ACC112 (cell line): ENCODE measurements around the gene HAGH.

Experiments used
- H2AFZ ChIP-seq: fragments of 200-600 bp; sonication (generic); one replicate; pipeline ENCODE4 v1.6.0; 2017; ENCODE audit warnings: antibody characterized with exemption, low read length; ENCODE audit not compliant: unreplicated experiment
- H3K27ac ChIP-seq: fragments of 200-600 bp; sonication (generic); 2 replicates; pipeline ENCODE4 v1.5.1; 2014; ENCODE audit warnings: low read depth, mild to moderate bottlenecking, antibody characterized with exemption, low read length, moderate library complexity
- H3K27me3 ChIP-seq: fragments of 200-600 bp; sonication (generic); 2 replicates; pipeline ENCODE4 v1.6.1; 2014; ENCODE audit warnings: mild to moderate bottlenecking, antibody characterized with exemption, low read length, moderate library complexity, mixed read lengths; ENCODE audit not compliant: insufficient read depth
- H3K36me3 ChIP-seq: fragments of 200-600 bp; sonication (generic); 2 replicates; pipeline ENCODE4 v1.6.1; 2016; ENCODE audit warnings: mild to moderate bottlenecking, antibody characterized with exemption, low read length, moderate library complexity, mixed read lengths; ENCODE audit not compliant: insufficient read depth
- H3K4me1 ChIP-seq: fragments of 200-600 bp; sonication (generic); one replicate; pipeline ENCODE4 v1.6.1; 2016; ENCODE audit warnings: low read length, mixed read lengths; ENCODE audit not compliant: insufficient read depth, unreplicated experiment, control insufficient read depth
- H3K4me3 ChIP-seq: fragments of 200-600 bp; sonication (generic); 2 replicates; pipeline ENCODE4 v1.5.1; 2014; ENCODE audit warnings: mild to moderate bottlenecking, low read depth, low read length
- H3K79me2 ChIP-seq: fragments of 200-600 bp; sonication (generic); one replicate; pipeline ENCODE4 v1.6.0; 2016; ENCODE audit warnings: low read length; ENCODE audit not compliant: control insufficient read depth, unreplicated experiment, insufficient read depth

The HAGH gene

GRCh38 chr16:1791943-1792812 is 34.4 kb downstream of the HAGH start:
- Histone ChIP-seq H3K36me3 (no peaks in the 10 kb centered on the region), H3K27ac (no peak overlapping the region), H3K4me3 (no peak overlapping the region), H3K27me3 (no peaks in the 10 kb centered on the region), H3K79me2 (peaks cover 4% of the 10 kb centered on the region), H3K4me1 (no peaks in the 10 kb centered on the region), H2AFZ (no peak overlapping the region)

DNA sequence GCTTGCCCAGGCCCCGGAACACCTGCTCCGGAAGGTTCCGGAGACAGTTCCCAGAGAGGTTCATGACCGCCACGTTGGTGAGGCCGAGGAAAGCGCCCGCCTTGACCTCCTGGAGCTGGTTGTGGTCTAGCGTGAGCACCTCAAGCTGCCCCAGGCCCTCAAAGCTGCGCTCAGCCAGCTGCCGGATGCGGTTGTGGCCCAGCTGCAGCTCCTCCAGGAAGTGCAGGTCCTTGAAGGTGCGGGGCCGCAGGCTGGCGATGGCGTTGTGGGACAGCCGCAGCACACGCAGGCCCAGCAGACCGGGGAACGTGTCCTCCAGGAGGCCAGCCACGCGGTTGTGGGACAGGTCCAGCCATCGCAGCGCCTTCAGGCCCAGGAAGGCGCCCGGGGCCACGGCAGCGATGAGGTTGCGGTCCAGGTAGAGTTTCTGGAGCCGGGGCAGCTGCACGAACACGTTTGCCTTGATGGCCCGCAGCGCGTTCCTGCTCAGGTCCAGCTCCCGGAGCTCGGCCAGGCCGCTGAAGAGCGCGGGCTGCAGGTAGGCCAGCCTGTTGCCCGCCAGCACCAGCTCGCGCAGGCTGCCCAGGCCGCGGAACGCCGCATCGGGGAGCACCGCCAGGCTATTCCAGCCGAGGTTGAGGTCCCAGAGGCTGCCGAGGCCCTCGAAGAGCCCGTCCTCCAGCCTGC is 35.2 kb downstream of the HAGH start:
- Histone ChIP-seq H3K79me2 (peaks cover 11% of the 10 kb centered on the region), H2AFZ (no peak overlapping the region), H3K4me3 (no peak overlapping the region), H3K27ac (no peak overlapping the region), H3K36me3 (no peaks in the 10 kb centered on the region), H3K27me3 (no peaks in the 10 kb centered on the region), H3K4me1 (no peaks in the 10 kb centered on the region)

DNA sequence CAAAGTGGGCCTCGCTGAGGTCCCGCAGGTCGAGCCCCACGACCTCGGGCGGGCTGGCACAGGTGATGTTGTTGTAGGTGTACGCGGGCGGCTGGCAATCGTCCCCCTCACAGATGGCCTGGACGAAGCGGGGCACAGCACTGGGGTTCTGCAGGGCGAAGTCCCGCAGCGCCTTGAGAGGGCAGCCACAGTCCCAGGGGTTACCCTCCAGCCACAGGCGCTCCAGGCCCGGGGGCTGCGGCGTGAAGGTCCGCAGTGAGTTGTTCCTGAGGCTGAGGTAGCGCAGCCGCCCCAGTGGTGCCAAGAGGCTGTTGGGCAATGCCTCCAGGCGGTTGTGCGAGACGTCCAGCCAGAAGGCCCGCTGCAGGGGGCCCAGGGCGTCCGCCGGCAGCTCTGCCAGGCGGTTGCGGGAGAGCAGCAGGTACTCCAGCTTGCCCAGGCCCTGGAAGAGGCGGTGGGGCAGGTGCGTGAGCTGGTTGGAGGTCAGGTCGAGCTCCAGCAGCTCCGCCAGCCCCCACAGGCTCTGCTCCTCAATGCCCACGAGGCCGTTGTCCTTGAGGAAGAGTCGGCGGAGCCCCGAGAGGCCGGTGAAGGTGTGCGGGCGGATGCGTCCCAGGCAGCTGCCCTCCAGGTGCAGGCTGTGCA is 35.9 kb downstream of the HAGH start:
- Histone ChIP-seq H2AFZ (no peak overlapping the region), H3K36me3 (no peaks in the 10 kb centered on the region), H3K27ac (no peak overlapping the region), H3K27me3 (no peaks in the 10 kb centered on the region), H3K4me1 (no peaks in the 10 kb centered on the region), H3K79me2 (peaks cover 17% of the 10 kb centered on the region), H3K4me3 (no peak overlapping the region)

DNA sequence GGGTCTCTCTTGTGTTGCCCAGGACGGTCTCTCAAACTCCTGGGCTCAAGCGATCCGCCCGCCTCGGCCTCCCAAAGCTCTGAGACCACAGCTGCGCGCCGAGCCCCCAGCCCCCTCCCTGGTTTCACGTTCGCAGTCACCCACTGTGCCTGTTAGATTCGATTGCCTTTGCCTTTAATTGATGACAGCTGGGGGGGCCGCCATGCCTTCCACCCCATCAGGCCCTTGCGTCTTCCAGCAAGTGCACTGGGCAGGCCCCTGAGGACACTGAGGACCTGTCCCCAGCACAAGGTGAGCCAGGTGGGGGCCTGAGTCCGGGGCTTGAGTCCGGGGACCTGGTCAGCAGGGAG is 36.4 kb downstream of the HAGH start:
- no peaks in the 10 kb centered on the region for H3K4me1 ChIP-seq
- H3K27me3 ChIP-seq: no peaks in the 10 kb centered on the region
- H3K4me3 ChIP-seq: no peak overlapping the region
- peaks cover 21% of the 10 kb centered on the region for H3K79me2 ChIP-seq
- H3K27ac ChIP-seq: no peak overlapping the region
- no peaks in the 10 kb centered on the region for H3K36me3 ChIP-seq
- no peak overlapping the region for H2AFZ ChIP-seq

- no peak overlapping the region for H3K27ac ChIP-seq
- H3K4me3 ChIP-seq: no peak overlapping the region
- no peaks in the 10 kb centered on the region for H3K36me3 ChIP-seq
- no peaks in the 10 kb centered on the region for H3K27me3 ChIP-seq
- peaks cover 26% of the 10 kb centered on the region for H3K79me2 ChIP-seq
- H2AFZ ChIP-seq: no peak overlapping the region
- no peaks in the 10 kb centered on the region for H3K4me1 ChIP-seq
Measured at GRCh38 chr16:1789643-1790045, 37.0 kb downstream of the HAGH start.

GRCh38 chr16:1788708-1789100 is 37.9 kb downstream of the HAGH start:
- Histone ChIP-seq H2AFZ (no peak overlapping the region), H3K79me2 (peaks cover 36% of the 10 kb centered on the region), H3K36me3 (no peaks in the 10 kb centered on the region), H3K27me3 (no peaks in the 10 kb centered on the region), H3K27ac (no peak overlapping the region), H3K4me1 (peaks cover 5% of the 10 kb centered on the region), H3K4me3 (no peak overlapping the region)

DNA sequence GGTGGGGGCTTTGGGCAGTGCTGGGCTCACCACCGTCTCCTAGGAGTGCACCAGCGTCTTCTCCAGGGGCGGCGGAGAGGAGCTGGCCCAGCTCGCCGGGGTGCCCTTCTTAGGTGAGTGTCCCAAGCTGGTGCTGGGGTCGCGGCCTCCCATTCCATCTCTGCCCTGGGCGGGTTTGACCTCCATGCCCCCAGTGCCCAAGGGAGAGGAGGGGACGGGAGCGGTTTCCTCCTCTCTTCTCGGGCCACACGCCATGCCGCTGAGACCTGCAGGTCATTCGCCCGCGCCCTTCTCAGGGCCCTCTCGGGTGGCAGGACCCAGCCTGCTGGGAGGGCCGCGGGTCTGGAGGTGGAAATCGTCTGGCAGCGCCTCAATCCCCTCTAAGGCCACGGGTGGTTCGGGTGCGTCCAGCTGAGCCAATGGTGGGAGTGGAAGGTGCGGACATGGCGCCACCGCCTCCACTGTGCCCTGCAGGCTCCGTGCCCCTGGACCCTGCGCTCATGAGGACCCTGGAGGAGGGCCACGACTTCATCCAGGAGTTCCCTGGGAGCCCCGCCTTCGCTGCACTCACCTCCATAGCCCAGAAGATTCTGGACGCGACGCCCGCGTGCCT is 38.4 kb downstream of the HAGH start:
- Histone ChIP-seq H3K27me3 (no peaks in the 10 kb centered on the region), H3K27ac (no peak overlapping the region), H2AFZ (no peak overlapping the region), H3K4me3 (no peak overlapping the region), H3K79me2 (peaks cover 40% of the 10 kb centered on the region), H3K36me3 (no peaks in the 10 kb centered on the region), H3K4me1 (peaks cover 5% of the 10 kb centered on the region)

DNA sequence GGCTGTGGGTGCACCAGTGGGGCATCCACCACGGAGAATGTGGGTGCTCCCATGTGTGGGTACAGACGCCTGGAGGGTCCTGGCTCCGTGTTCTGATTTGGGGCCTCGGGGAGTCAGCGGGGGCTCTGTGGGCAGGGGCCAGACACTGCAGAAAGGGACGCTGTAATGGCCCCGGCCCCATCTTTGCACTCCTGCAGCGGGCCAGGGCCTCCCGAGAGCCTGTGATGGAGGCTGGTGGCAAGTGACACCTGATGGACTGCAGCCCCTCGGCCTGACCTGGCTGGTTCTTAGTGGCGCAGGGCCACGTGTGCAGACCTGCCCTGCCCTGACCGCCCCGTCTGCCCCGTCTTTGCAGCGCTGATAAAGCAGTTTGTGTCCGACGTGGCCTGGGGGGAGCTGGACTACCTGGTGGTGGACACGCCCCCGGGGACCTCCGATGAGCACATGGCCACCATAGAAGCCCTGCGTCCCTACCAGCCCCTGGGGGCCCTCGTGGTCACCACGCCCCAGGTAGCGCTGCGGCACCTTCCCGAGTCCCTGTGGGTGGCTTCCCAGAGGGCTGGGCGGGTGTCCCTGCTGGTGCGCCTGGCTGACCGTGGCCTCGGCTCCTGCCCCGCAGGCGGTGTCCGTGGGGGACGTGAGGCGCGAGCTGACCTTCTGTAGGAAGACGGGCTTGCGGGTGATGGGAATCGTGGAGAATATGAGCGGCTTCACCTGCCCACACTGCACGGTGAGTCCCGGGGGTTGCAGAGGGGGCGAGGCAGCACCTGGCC is 39.1 kb downstream of the HAGH start:
- peaks cover 42% of the 10 kb centered on the region for H3K79me2 ChIP-seq
- no peaks in the 10 kb centered on the region for H3K27me3 ChIP-seq
- H3K4me1 ChIP-seq: peaks cover 5% of the 10 kb centered on the region
- H3K27ac ChIP-seq: no peak overlapping the region
- no peak overlapping the region for H3K4me3 ChIP-seq
- H3K36me3 ChIP-seq: no peaks in the 10 kb centered on the region
- H2AFZ ChIP-seq: no peak overlapping the region

- Histone ChIP-seq H2AFZ (no peak overlapping the region), H3K27me3 (no peaks in the 10 kb centered on the region), H3K36me3 (no peaks in the 10 kb centered on the region), H3K79me2 (peaks cover 42% of the 10 kb centered on the region), H3K4me1 (peaks cover 5% of the 10 kb centered on the region), H3K4me3 (no peak overlapping the region), H3K27ac (no peak overlapping the region)
Measured at GRCh38 chr16:1787056-1787321, 39.6 kb downstream of the HAGH start.
